Uterus (tissue), 2 donors: ENCODE data around the gene PANX1.

Source experiments
- POLR2A ChIP-seq, 2 donors: fragments of 450-650 bp; IDR thresholded peaks; one replicate each; pipeline ENCODE4 v1.6.1; 2016; ENCODE audit warnings: antibody characterized with exemption in 2 of 2, mild to moderate bottlenecking in 1 of 2, moderate library complexity in 1 of 2
- TF ChIP-seq, protein P1 (sequence below), 4 experiments: fragments of 200-600 bp in 2 of 4; fragments of 450-650 bp in 2 of 4; sonication (generic) in 2 of 4; IDR thresholded peaks; one replicate each; pipeline ENCODE4 v1.5.1; 2016 to 2019; ENCODE audit warnings: antibody characterized with exemption in 4 of 4, mild to moderate bottlenecking in 2 of 4, moderate library complexity in 1 of 4

DNA sequence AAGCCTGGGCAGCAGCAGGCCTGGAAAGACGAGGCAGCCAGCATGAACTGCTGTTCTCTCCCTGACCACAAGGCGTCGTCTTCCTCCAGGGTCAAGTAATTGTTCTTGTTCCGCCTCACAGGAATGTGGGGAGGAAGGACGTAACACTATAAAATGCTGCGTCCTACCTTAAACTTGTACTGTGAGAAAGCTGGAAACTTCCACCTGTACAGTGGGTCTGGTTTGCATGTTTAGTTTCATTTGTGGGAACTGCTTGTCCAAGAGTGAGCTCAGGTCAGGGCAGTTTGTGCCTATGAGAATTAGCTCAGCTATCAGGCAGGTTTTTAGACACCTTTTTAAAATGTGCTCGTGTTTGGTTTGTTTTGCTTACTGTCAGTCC, 55.2 kb downstream of the PANX1 start:
- TF ChIP-seq, protein P1, sequence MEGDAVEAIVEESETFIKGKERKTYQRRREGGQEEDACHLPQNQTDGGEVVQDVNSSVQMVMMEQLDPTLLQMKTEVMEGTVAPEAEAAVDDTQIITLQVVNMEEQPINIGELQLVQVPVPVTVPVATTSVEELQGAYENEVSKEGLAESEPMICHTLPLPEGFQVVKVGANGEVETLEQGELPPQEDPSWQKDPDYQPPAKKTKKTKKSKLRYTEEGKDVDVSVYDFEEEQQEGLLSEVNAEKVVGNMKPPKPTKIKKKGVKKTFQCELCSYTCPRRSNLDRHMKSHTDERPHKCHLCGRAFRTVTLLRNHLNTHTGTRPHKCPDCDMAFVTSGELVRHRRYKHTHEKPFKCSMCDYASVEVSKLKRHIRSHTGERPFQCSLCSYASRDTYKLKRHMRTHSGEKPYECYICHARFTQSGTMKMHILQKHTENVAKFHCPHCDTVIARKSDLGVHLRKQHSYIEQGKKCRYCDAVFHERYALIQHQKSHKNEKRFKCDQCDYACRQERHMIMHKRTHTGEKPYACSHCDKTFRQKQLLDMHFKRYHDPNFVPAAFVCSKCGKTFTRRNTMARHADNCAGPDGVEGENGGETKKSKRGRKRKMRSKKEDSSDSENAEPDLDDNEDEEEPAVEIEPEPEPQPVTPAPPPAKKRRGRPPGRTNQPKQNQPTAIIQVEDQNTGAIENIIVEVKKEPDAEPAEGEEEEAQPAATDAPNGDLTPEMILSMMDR (IDR thresholded peaks at IDR 0.05) = peak; percentile 58 to 67 (median 59)
- TF ChIP-seq POLR2A (IDR thresholded peaks at IDR 0.05) = no peak
